GM18861 (cell line): ENCODE data around the gene ARHGAP25.

Experiments used
- ATAC-seq: cut with Tn5 transposase; IDR thresholded peaks from one replicate; pipeline ENCODE4 v1.9.1; 2021; ENCODE audit not compliant: unreplicated experiment

Gene ARHGAP25

GRCh38 chr2:68825866-68826265 is 91.3 kb downstream of the ARHGAP25 start:
- ATAC-seq, result no peak

GRCh38 chr2:68827666-68828065 is 93.1 kb downstream of the ARHGAP25 start:
- no peak for ATAC-seq

- ATAC-seq, result no peak
These were observed 94.5 kb downstream of the ARHGAP25 start for GRCh38 chr2:68828887-68829708.

- no peak for ATAC-seq
These were observed 95.1 kb downstream of the ARHGAP25 start for GRCh38 chr2:68829749-68830148.

GRCh38 chr2:68831686-68832232 is 97.1 kb downstream of the ARHGAP25 start:
- no peak for ATAC-seq

- ATAC-seq, result peak; percentile 50
These were observed 97.7 kb downstream of the ARHGAP25 start for GRCh38 chr2:68832233-68832869.

GRCh38 chr2:68833162-68833561 is 98.6 kb downstream of the ARHGAP25 start:
- no peak for ATAC-seq

- ATAC-seq, result no peak
These were observed 100.2 kb downstream of the ARHGAP25 start for GRCh38 chr2:68834737-68835376.

- ATAC-seq, result no peak
These were observed 101.0 kb downstream of the ARHGAP25 start for GRCh38 chr2:68835621-68836020.

GRCh38 chr2:68837164-68837860 is 102.7 kb downstream of the ARHGAP25 start:
- ATAC-seq, result no peak

- ATAC-seq, result no peak
These were observed 103.3 kb downstream of the ARHGAP25 start for GRCh38 chr2:68837861-68838341.

GRCh38 chr2:68838641-68839040 is 104.0 kb downstream of the ARHGAP25 start:
- no peak for ATAC-seq

- ATAC-seq, result no peak
These were observed 104.7 kb downstream of the ARHGAP25 start for GRCh38 chr2:68839260-68839833.

- ATAC-seq, result no peak
These were observed 110.4 kb downstream of the ARHGAP25 start for GRCh38 chr2:68845043-68845442.

- ATAC-seq, result no peak
These were observed 111.5 kb downstream of the ARHGAP25 start for GRCh38 chr2:68846091-68846490.

- no peak for ATAC-seq
These were observed 113.1 kb downstream of the ARHGAP25 start for GRCh38 chr2:68847751-68848150.

GRCh38 chr2:68849579-68850030 is 115.0 kb downstream of the ARHGAP25 start:
- no peak for ATAC-seq

GRCh38 chr2:68850524-68850923 is 115.9 kb downstream of the ARHGAP25 start:
- ATAC-seq, result no peak

- ATAC-seq, result no peak
These were observed 118.4 kb downstream of the ARHGAP25 start for GRCh38 chr2:68853035-68853434.

GRCh38 chr2:68853915-68854314 is 119.3 kb downstream of the ARHGAP25 start:
- ATAC-seq, result no peak
